HG03558 (cell line): ENCODE results near the gene PROC.
"Not testable (repeated sequence)": the region's sequence is repeated elsewhere in the genome, so short reads cannot be mapped to it uniquely, and the experiment has no call there.

ENCODE experiments used
- ATAC-seq: cut with Tn5 transposase; IDR thresholded peaks from one replicate; pipeline ENCODE4 v1.9.1; 2021; ENCODE audit warnings: moderate number of reproducible peaks; ENCODE audit not compliant: unreplicated experiment; ENCODE audit errors: extremely low read depth

The PROC gene

DNA sequence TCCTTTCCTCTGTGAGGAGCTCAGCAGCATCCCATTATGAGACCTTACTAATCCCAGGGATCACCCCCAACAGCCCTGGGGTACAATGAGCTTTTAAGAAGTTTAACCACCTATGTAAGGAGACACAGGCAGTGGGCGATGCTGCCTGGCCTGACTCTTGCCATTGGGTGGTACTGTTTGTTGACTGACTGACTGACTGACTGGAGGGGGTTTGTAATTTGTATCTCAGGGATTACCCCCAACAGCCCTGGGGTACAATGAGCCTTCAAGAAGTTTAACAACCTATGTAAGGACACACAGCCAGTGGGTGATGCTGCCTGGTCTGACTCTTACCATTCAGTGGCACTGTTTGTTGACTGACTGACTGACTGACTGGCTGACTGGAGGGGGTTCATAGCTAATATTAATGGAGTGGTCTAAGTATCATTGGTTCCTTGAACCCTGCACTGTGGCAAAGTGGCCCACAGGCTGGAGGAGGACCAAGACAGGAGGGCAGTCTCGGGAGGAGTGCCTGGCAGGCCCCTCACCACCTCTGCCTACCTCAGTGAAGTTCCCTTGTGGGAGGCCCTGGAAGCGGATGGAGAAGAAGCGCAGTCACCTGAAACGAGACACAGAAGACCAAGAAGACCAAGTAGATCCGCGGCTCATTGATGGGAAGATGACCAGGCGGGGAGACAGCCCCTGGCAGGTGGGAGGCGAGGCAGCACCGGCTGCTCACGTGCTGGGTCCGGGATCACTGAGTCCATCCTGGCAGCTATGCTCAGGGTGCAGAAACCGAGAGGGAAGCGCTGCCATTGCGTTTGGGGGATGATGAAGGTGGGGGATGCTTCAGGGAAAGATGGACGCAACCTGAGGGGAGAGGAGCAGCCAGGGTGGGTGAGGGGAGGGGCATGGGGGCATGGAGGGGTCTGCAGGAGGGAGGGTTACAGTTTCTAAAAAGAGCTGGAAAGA lies 7.6 kb downstream of the PROC start:
- no peak for ATAC-seq

DNA sequence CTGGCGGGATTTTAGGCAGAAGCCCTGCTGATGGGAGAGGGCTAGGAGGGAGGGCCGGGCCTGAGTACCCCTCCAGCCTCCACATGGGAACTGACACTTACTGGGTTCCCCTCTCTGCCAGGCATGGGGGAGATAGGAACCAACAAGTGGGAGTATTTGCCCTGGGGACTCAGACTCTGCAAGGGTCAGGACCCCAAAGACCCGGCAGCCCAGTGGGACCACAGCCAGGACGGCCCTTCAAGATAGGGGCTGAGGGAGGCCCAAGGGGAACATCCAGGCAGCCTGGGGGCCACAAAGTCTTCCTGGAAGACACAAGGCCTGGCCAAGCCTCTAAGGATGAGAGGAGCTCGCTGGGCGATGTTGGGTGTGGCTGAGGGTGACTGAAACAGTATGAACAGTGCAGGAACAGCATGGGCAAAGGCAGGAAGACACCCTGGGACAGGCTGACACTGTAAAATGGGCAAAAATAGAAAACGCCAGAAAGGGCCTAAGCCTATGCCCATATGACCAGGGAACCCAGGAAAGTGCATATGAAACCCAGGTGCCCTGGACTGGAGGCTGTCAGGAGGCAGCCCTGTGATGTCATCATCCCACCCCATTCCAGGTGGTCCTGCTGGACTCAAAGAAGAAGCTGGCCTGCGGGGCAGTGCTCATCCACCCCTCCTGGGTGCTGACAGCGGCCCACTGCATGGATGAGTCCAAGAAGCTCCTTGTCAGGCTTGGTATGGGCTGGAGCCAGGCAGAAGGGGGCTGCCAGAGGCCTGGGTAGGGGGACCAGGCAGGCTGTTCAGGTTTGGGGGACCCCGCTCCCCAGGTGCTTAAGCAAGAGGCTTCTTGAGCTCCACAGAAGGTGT lies 8.5 kb downstream of the PROC start:
- ATAC-seq = no peak

DNA sequence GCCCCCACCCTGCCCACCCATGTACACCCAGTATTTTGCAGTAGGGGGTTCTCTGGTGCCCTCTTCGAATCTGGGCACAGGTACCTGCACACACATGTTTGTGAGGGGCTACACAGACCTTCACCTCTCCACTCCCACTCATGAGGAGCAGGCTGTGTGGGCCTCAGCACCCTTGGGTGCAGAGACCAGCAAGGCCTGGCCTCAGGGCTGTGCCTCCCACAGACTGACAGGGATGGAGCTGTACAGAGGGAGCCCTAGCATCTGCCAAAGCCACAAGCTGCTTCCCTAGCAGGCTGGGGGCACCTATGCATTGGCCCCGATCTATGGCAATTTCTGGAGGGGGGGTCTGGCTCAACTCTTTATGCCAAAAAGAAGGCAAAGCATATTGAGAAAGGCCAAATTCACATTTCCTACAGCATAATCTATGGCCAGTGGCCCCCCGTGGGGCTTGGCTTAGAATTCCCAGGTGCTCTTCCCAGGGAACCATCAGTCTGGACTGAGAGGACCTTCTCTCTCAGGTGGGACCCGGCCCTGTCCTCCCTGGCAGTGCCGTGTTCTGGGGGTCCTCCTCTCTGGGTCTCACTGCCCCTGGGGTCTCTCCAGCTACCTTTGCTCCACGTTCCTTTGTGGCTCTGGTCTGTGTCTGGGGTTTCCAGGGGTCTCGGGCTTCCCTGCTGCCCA lies 9.3 kb downstream of the PROC start:
- ATAC-seq = no peak

DNA sequence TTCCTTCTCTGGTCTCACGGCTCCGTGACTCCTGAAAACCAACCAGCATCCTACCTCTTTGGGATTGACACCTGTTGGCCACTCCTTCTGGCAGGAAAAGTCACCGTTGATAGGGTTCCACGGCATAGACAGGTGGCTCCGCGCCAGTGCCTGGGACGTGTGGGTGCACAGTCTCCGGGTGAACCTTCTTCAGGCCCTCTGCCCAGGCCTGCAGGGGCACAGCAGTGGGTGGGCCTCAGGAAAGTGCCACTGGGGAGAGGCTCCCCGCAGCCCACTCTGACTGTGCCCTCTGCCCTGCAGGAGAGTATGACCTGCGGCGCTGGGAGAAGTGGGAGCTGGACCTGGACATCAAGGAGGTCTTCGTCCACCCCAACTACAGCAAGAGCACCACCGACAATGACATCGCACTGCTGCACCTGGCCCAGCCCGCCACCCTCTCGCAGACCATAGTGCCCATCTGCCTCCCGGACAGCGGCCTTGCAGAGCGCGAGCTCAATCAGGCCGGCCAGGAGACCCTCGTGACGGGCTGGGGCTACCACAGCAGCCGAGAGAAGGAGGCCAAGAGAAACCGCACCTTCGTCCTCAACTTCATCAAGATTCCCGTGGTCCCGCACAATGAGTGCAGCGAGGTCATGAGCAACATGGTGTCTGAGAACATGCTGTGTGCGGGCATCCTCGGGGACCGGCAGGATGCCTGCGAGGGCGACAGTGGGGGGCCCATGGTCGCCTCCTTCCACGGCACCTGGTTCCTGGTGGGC lies 10.0 kb downstream of the PROC start:
- ATAC-seq = no peak

DNA sequence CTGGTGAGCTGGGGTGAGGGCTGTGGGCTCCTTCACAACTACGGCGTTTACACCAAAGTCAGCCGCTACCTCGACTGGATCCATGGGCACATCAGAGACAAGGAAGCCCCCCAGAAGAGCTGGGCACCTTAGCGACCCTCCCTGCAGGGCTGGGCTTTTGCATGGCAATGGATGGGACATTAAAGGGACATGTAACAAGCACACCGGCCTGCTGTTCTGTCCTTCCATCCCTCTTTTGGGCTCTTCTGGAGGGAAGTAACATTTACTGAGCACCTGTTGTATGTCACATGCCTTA lies 10.5 kb downstream of the PROC start:
- no peak for ATAC-seq

DNA sequence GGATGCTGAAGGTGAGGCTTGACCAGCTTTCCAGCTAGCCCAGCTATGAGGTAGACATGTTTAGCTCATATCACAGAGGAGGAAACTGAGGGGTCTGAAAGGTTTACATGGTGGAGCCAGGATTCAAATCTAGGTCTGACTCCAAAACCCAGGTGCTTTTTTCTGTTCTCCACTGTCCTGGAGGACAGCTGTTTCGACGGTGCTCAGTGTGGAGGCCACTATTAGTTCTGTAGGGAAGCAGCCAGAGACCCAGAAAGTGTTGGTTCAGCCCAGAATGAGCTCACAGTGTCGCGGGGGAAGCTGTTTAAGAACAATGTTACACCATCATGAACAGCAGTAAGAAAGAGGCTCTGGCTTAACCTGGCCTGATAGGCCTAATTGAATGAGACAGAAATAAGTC lies 11.1 kb downstream of the PROC start:
- ATAC-seq = no peak

DNA sequence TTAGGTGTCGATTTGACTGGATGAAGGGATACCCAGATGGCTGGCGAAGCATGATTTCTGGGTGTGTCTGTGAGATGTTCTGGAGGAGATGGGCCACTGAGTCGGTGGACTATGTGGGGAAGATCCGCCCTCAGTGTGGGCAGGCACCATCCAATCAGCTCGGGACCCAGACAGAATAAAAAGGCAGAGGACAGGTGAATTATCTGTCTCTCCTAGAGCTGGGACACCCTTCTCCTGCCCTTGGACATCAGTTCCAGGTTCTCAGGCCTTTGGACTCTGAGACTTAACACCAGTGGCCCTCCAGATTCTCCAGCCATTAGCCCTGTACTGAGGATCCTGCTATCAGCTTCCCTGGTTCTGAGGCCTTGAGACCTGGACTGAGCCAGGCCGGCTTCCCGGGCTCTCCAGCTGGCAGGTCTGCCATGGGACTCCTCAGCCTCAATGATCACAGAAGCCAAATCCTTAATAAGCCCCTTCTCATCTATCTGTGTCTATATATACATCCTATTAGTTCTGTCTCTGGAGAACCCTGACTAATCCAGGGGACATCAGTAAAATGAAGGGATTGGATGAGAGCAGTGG lies 11.7 kb downstream of the PROC start:
- ATAC-seq = no peak

DNA sequence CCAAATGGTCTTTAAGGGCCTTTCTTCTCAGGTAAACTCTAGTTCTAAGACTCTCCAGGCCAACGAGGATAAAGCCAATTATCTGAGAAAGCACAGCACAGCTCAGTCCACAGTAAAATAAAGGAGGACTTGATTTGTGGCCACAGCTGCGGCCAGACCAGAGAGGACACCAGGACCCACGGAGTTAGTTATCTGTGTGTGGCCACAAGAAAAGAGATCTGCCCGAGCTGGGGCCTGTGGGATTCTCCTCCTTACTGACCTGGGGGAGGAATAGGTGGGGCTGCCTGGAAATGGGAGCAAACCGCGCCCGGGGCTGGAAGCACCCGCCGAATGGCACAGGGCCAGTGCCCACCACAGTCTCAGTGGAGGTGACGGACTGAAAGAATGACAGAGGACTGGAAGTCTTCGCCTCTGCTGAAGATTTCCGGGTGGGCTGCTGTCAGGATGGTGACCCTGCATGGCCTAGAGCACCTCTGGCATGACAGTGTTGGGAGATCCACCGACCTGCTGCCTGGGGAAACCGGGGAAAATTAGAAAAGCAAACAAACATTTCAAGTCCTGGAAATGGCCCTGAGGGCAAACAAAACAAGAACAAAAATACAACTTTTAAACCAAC lies 13.3 kb downstream of the PROC start:
- ATAC-seq = no peak

DNA sequence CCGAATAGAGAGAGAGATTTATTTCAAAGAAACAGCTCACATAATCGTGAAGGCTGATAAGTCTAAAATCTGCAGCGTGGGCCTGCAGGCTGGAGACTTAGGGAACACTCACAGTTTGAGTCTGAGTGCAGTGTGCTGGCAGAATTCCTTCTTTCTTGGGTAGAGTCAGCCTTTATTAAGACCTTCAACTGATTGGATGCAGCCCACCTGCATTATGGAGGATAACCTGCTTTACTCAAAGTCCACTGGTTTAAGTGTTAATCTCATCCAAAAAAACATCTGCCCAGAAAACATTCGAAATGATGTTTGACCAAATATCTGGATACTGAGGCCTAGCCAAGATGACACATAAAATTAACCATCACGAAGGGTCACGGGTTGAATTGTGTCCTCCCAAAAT lies 16.3 kb downstream of the PROC start:
- no peak for ATAC-seq

DNA sequence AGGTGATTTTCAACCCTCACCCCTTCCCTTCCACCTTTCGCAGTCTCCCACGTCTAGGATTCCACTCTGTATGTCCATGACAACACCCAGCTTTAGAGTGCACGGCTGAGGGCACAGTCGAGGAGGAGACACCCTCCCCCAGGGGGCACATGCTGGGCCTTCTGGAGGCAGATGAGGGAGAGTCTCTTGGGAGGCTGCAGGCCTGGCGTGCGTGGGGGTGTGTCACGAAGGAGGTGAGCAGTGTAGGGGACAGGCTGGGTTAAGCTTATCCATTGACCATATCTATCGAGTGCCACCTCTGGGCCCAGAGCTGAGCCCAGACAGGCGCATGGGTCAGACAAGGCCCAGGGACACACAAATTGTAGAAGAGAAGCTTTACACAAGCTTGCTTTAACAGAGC lies 18.8 kb downstream of the PROC start:
- ATAC-seq = no peak

DNA sequence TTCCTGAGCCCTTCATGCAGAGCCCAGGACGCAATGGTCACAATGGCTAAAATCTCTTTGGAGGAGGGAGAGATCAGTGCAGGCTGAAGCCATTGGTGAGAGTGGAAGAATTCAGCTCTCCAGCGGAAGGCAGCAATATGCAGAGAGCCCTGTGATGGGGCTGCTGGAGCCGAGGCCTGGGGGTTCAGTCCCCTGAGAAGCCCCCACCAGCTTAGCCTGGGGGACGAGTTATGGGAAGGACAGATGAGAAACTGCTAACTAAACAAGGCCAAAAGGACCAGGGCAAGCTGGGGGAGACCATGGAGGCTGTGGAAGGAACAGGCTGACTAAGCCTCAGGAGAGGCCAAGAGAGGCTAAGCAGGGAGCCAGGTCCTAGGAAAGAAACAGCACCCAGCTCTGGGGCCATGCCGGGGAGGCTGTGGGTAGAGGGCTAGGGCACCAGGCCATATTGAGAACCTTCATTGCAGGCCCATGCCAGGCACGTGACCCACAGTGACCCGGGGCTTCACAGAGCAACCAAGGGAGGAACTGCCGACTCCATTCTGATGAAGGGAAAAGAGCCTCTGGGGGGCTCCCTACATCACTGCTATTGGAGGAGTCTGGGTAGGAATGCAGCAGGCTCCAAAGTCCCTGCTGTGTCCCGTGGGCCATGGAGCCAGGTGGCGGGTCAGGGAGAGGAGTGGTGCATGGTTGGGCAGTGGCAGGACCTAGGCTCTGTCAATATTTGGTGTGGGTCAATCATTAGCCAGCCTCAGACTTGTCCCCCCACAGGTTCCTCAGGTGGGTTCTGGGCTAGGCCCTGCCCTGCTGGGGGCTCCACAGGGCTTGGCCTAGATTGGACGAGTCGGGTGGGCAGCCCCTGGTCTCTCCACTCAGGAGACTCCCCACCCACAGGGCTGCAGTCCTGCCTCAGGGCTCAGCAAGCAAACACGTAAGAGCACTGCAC lies 19.8 kb downstream of the PROC start:
- ATAC-seq = no peak

DNA sequence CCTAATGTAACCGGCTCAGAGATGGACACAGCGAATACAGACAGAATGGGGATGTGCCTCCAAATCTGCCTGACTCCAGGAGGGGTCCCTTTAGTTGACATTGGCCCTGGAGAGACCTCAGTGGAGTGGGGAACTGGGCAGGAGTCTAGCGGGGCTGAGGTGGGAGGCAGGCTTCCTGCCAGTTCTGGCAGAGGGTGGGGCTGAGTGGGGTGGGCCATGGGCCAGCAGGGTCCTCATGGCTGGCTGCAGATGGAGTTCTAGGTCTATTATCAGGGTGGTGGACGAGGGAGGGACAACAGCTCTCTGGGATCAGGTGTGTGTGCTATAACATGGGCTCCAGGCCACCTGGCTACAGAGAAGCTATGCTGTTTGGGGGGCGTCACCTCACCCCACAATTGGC lies 21.1 kb downstream of the PROC start:
- no peak for ATAC-seq

DNA sequence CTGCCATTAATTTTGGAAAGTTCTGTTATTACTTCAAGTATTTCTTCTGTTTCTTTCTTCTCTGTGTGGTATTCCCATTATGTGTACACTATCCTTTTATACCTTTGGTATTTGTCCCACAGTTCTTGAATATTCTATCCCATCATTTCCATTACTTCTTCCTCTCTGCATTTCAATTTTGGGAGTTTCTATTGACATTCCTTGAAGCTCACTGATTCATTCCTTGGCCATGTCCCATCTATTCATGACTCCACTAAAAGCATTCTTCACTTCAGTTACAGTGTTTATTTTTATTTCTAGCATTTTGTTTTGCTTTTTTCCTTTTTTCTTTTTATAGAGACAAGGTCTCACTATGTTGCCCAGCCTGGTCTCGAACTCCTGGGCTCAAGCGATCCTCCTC lies 30.3 kb downstream of the PROC start:
- no peak for ATAC-seq

DNA sequence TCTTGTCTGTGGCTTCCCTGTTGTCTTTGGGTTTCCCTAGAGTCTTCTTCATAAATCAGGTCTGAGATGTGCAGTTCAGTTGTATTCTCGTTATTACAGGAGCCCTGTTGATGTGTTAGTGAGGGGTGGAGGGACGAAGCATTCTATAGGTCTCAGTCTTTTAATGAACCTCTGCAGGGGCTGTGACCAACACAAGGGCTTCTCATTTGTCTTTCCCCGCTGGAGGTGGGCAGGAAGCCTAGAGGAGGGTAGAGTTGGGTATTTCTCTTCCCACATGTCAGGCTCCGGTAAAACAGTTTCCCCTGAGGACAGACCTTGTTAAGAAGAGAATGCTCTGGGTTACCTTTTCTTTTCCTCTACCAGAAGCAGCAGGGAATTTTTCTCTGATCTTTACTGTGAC lies 31.2 kb downstream of the PROC start:
- ATAC-seq = no peak

DNA sequence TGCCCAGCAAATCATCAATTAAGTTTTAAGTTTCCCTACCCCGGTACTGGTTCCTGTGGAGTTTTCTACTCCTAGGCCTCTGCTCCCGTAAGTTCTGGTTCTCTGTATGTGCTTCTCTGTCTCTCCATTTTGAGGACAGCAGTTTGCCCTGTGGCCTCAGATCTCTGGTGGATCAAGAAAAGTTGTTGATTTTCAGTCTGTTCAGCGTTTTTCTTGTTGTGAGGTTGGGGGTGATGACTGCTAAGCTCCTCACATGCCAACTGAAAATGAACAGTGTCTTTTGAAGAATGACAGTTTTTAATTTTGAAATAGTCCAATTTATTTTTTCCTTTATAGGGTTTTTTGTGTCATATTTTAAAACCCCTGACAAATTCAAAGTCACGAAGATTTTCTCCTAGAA lies 31.7 kb downstream of the PROC start:
- no peak for ATAC-seq

DNA sequence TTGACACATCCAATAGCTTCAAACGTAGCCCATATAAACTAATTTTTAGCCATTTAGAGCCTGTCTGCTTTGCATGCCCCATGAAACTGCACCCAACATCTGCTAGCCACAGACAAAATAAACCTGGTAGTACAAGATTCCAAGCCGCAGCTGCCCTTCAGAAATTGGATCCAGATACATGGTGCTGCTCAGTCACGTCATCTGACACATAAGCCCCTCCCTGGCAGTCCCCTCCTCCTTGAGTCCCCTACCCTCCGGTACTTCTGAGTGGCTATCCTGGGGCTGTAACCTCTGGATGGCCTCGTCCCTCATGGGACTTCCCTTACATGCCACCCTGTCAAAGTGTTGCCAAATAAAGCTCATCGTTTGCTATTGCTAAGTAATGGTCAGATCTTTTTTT lies 33.8 kb downstream of the PROC start:
- ATAC-seq = no peak

DNA sequence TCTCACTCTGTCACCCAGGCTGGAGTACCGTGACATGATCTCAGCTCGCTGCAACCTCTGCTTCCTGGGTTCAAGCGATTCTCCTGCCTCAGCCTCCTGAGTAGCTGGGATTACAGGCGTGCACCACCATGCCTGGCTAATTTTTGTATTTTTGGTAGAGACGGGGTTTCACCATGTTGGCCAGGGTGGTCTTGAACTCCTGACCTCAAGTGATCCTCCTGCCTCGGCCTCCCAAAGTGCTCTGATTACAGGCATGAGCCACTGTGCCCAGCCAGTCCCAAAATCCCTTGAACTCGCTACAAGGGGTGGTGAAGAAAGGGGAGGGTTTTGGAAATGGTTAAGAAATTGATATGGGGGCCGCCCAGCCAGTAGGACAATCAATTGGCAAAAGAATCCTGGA lies 34.2 kb downstream of the PROC start:
- not testable (repeated sequence) for ATAC-seq

DNA sequence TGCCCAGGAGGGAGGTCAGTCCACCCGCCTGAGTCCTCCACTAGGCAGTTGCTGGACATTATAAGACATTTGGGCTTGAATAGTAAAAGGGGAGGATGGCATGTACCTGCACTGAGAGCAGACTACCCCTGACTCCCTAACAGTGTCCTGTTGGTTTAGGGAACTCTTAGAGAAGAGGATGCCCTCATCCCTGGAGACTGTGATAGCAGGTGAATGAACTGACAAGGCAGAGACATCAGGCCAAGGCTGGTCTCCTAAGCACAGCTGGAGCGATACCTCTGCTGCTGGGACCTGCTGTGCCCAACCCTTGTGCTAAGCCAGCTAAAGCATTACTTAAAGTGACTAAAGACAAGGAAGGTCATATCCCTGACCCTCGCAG lies 34.8 kb downstream of the PROC start:
- ATAC-seq = no peak
